K562 (cell line): ENCODE data around the gene LRRC47. TPM values are rescaled to one million over a fixed set of nuclear protein-coding genes. Genes with fewer than 3 reads are reported as not detected.

Experiments
- BRD9 ChIP-seq: fragments of 450-650 bp; IDR thresholded peaks from 2 replicates; pipeline ENCODE4 v1.6.1; 2018; ENCODE audit warnings: low read depth; ENCODE audit not compliant: partially characterized antibody
- CSDE1 ChIP-seq, 2 experiments: fragments of 450-650 bp; IDR thresholded peaks; 2 replicates each; pipeline ENCODE4 v1.6.1; 2016; ENCODE audit warnings: mild to moderate bottlenecking in 1 of 2
- DACH1 ChIP-seq: fragments of 450-650 bp; IDR thresholded peaks from 2 replicates; pipeline ENCODE4 v1.6.1; 2018; ENCODE audit not compliant: partially characterized antibody
- NFATC3 ChIP-seq: fragments of 450-650 bp; IDR thresholded peaks from 2 replicates; pipeline ENCODE4 v1.6.1; 2017; ENCODE audit warnings: mild to moderate bottlenecking
- RAD51 ChIP-seq: fragments of 450-650 bp; IDR thresholded peaks from 2 replicates; pipeline ENCODE4 v1.7.1; 2016; ENCODE audit warnings: low read depth, mild to moderate bottlenecking, borderline replicate concordance
- RBM34 ChIP-seq: fragments of 200-400 bp; formaldehyde crosslinking; IDR thresholded peaks from 2 replicates; pipeline ENCODE4 v1.6.1; 2018; ENCODE audit warnings: low read length, borderline replicate concordance; ENCODE audit not compliant: insufficient read depth
- STAT6 ChIP-seq: sonication (generic); formaldehyde crosslinking; IDR thresholded peaks from 2 replicates; pipeline ENCODE4 v1.8.1; 2023; ENCODE audit warnings: mild to moderate bottlenecking, missing genetic modification reagents
- XRCC3 ChIP-seq: fragments of 450-650 bp; IDR thresholded peaks from 2 replicates; pipeline ENCODE4 v1.6.1; 2017; ENCODE audit warnings: mild to moderate bottlenecking, moderate library complexity
- ZBED1 ChIP-seq: IDR thresholded peaks from 2 replicates; pipeline ENCODE4 v1.6.1; 2014
- ZNF280A ChIP-seq: fragments of 450-650 bp; IDR thresholded peaks from 2 replicates; pipeline ENCODE4 v1.6.1; 2018; ENCODE audit warnings: mild to moderate bottlenecking, low read depth; ENCODE audit not compliant: partially characterized antibody
- ZNF75A ChIP-seq: fragments of 450-650 bp; formaldehyde crosslinking; IDR thresholded peaks from 2 replicates; pipeline ENCODE4 v1.4.0; 2020; ENCODE audit warnings: mild to moderate bottlenecking
- polyA plus RNA-seq, 8 experiments: library from polyadenylated mRNA; depleted of rRNA in 4 of 8; stranded (reverse) in 5 of 8; unstranded in 3 of 8; fragments of >200 nt; fragmentation: Nextera tagmentation in 2 of 8; fragmentation: Illumina TruSeq in 1 of 8; extraction: Ambion mirVana in 2 of 8; extraction: Trizol in 1 of 8; gene quantifications; 2 replicates each; pipeline versions ENCODE4 v1.2.1 to v1.2.3, GENCODE V29; 2011 to 2014; ENCODE audit warnings: inconsistent platforms in 1 of 8, missing spikeins in 1 of 8
- total RNA-seq, 7 experiments: library from RNA; depleted of rRNA in 6 of 7; stranded (reverse); fragments of >200 nt in 6 of 7; fragmentation: Illumina TruSeq in 2 of 7; extraction: Trizol in 2 of 7; gene quantifications; 2 replicates each; pipeline versions ENCODE4 v1.2.1 to v1.2.3, GENCODE V29; 2011 to 2021; ENCODE audit warnings: low replicate concordance in 1 of 7
- TF ChIP-seq, protein P1 (sequence below), 2 experiments: fragments of 450-650 bp; conservative IDR thresholded peaks; 2 replicates each; pipeline ENCODE4 v1.6.1; 2017; ENCODE audit warnings: mild to moderate bottlenecking in 2 of 2, moderate library complexity in 2 of 2
- TF ChIP-seq, protein P2 (sequence below): fragments of 450-650 bp; IDR thresholded peaks from 2 replicates; pipeline ENCODE4 v1.6.1; 2017; ENCODE audit warnings: mild to moderate bottlenecking, moderate library complexity
- TF ChIP-seq, protein P3 (sequence below): sonication (generic); formaldehyde crosslinking; IDR thresholded peaks from 2 replicates; pipeline ENCODE4 v1.8.0; 2023; ENCODE audit warnings: missing genetic modification reagents, mild to moderate bottlenecking, borderline replicate concordance

LRRC47 gene
- total and polyA plus RNA-seq, 9 of the 15 experiments (the other 6 are each of a cell fraction or from before 2014, with no cell fraction given): 4.6 to 68.0 (median 35.9) TPM

DNA sequence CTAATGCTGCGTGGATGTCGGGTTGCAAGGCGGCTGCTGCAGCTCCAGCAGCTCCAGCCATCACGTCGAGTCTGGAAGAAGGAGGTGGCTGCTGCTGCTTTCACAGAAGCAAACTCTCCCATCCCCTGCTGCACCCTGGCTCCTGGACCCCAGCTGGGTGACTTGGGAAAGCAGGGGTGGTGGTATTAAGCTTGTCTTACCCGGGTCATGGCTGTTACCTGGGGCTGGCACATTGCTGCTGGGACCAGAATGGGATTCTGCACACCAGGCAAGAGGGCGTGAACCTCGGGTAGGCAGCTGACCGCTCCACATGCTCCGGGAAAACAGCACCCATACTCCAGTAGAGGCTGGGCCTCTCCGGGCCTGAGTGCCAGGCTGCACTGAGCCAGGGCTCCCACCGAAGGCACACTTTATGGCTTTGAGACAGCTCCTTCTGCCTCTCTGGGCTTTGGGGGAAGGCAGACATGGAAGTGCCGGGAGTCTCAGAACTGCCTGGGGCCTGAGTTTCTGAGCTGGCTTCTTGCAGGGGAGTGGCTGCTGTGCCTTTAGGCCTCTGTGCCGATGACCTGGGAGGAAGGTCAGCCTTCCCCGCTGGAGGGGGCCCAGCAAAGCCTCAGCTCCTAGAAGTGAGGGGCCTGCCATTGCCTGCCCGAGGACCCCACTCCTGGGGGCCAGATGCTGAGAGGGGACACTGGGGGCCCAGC is 22.6 kb downstream of the LRRC47 start (continued):
- TF ChIP-seq ZNF280A: no peak
- no peak for TF ChIP-seq CSDE1 (IDR thresholded peaks at IDR 0.05)
- TF ChIP-seq, protein P1, sequence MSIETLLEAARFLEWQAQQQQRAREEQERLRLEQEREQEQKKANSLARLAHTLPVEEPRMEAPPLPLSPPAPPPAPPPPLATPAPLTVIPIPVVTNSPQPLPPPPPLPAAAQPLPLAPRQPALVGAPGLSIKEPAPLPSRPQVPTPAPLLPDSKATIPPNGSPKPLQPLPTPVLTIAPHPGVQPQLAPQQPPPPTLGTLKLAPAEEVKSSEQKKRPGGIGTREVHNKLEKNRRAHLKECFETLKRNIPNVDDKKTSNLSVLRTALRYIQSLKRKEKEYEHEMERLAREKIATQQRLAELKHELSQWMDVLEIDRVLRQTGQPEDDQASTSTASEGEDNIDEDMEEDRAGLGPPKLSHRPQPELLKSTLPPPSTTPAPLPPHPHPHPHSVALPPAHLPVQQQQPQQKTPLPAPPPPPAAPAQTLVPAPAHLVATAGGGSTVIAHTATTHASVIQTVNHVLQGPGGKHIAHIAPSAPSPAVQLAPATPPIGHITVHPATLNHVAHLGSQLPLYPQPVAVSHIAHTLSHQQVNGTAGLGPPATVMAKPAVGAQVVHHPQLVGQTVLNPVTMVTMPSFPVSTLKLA (conservative IDR thresholded peaks at IDR 0.05): peak; percentile 73 to 87
- TF ChIP-seq NFATC3: no peak
- 0 out of 2 replicates have a peak, but pooled peaks have one; percentile 45 for TF ChIP-seq ZBED1
- TF ChIP-seq, protein P2, sequence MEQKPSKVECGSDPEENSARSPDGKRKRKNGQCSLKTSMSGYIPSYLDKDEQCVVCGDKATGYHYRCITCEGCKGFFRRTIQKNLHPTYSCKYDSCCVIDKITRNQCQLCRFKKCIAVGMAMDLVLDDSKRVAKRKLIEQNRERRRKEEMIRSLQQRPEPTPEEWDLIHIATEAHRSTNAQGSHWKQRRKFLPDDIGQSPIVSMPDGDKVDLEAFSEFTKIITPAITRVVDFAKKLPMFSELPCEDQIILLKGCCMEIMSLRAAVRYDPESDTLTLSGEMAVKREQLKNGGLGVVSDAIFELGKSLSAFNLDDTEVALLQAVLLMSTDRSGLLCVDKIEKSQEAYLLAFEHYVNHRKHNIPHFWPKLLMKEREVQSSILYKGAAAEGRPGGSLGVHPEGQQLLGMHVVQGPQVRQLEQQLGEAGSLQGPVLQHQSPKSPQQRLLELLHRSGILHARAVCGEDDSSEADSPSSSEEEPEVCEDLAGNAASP: no peak
- TF ChIP-seq RAD51: no peak
- TF ChIP-seq DACH1: no peak
- no peak for TF ChIP-seq STAT6 (CRISPR knock-in tag)
- no peak for TF ChIP-seq RBM34
- TF ChIP-seq BRD9: no peak
- TF ChIP-seq, protein P3, sequence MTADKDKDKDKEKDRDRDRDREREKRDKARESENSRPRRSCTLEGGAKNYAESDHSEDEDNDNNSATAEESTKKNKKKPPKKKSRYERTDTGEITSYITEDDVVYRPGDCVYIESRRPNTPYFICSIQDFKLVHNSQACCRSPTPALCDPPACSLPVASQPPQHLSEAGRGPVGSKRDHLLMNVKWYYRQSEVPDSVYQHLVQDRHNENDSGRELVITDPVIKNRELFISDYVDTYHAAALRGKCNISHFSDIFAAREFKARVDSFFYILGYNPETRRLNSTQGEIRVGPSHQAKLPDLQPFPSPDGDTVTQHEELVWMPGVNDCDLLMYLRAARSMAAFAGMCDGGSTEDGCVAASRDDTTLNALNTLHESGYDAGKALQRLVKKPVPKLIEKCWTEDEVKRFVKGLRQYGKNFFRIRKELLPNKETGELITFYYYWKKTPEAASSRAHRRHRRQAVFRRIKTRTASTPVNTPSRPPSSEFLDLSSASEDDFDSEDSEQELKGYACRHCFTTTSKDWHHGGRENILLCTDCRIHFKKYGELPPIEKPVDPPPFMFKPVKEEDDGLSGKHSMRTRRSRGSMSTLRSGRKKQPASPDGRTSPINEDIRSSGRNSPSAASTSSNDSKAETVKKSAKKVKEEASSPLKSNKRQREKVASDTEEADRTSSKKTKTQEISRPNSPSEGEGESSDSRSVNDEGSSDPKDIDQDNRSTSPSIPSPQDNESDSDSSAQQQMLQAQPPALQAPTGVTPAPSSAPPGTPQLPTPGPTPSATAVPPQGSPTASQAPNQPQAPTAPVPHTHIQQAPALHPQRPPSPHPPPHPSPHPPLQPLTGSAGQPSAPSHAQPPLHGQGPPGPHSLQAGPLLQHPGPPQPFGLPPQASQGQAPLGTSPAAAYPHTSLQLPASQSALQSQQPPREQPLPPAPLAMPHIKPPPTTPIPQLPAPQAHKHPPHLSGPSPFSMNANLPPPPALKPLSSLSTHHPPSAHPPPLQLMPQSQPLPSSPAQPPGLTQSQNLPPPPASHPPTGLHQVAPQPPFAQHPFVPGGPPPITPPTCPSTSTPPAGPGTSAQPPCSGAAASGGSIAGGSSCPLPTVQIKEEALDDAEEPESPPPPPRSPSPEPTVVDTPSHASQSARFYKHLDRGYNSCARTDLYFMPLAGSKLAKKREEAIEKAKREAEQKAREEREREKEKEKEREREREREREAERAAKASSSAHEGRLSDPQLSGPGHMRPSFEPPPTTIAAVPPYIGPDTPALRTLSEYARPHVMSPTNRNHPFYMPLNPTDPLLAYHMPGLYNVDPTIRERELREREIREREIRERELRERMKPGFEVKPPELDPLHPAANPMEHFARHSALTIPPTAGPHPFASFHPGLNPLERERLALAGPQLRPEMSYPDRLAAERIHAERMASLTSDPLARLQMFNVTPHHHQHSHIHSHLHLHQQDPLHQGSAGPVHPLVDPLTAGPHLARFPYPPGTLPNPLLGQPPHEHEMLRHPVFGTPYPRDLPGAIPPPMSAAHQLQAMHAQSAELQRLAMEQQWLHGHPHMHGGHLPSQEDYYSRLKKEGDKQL (CRISPR knock-in tag): no peak
- TF ChIP-seq ZNF75A (CRISPR knock-in tag): no peak
- no peak for TF ChIP-seq XRCC3
